Calu3 (cell line): ENCODE results near the gene SERPINA10. TPM values are rescaled to one million over a fixed set of nuclear protein-coding genes. Genes with fewer than 3 reads are reported as not detected.

Source experiments
- BruUV-seq: library from RNA; stranded (reverse); fragments of 400-500 nt; replicated peaks from 2 replicates; lab custom pipeline; 2021; lab: Mats Ljungman, UMichigan
- CTCF ChIA-PET: fragments of 300-600 bp; sonication (Branson Sonifier 250); formaldehyde crosslinking; loops from one replicate; lab custom pipeline; 2022; ENCODE audit warnings: antibody characterized with exemption; lab: Charles Lee
- DNase-seq: peaks from one replicate; pipeline ENCODE4 v3.0.0; 2022
- H3K27ac Mint-ChIP-seq: one replicate; pipeline ENCODE4 v1.8.0; 2022; ENCODE audit warnings: mixed read lengths; ENCODE audit not compliant: unreplicated experiment
- H3K27me3 Mint-ChIP-seq: one replicate; pipeline ENCODE4 v1.8.0; 2022; ENCODE audit warnings: mixed read lengths; ENCODE audit not compliant: unreplicated experiment
- H3K36me3 Mint-ChIP-seq: one replicate; pipeline ENCODE4 v1.8.0; 2022; ENCODE audit warnings: mild to moderate bottlenecking, moderate library complexity, mixed read lengths; ENCODE audit not compliant: insufficient read depth, unreplicated experiment
- H3K4me1 Mint-ChIP-seq: one replicate; pipeline ENCODE4 v1.8.0; 2022; ENCODE audit warnings: mild to moderate bottlenecking, low read depth, mixed read lengths; ENCODE audit not compliant: unreplicated experiment
- H3K4me3 Mint-ChIP-seq: one replicate; pipeline ENCODE4 v1.8.0; 2022; ENCODE audit warnings: mild to moderate bottlenecking, low read depth, moderate library complexity, mixed read lengths; ENCODE audit not compliant: unreplicated experiment
- H3K9me3 Mint-ChIP-seq: one replicate; pipeline ENCODE4 v1.8.0; 2022; ENCODE audit warnings: low read depth, mixed read lengths; ENCODE audit not compliant: unreplicated experiment
- intact Hi-C: fragments of 100-400 bp; cut with micrococcal nuclease; formaldehyde crosslinking; loops from one replicate; pipeline ENCODE4 v1.10.0; 2022; ENCODE audit not compliant: unreplicated experiment
- total RNA-seq: library from RNA; stranded (reverse); gene quantifications from 2 replicates; pipeline ENCODE4 v1.2.3, GENCODE V29; 2022
- TF ChIP-seq, protein P1 (sequence below): fragments of 200-600 bp; IDR thresholded peaks from one replicate; pipeline ENCODE4 v1.8.0; 2022; ENCODE audit warnings: antibody characterized with exemption; ENCODE audit not compliant: unreplicated experiment

The SERPINA10 gene
- total RNA-seq, 1 experiment from 2014 or later = not detected

- DNase-seq = peak; percentile 21
- H3K27me3 Mint-ChIP-seq = no peaks in the 10 kb centered on the region
- intact Hi-C loops = no loop called here
- H3K9me3 Mint-ChIP-seq = no peaks in the 10 kb centered on the region
- CTCF ChIA-PET = no interaction called here
- peaks cover 31% of the 10 kb centered on the region for H3K4me1 Mint-ChIP-seq
- TF ChIP-seq, protein P1, sequence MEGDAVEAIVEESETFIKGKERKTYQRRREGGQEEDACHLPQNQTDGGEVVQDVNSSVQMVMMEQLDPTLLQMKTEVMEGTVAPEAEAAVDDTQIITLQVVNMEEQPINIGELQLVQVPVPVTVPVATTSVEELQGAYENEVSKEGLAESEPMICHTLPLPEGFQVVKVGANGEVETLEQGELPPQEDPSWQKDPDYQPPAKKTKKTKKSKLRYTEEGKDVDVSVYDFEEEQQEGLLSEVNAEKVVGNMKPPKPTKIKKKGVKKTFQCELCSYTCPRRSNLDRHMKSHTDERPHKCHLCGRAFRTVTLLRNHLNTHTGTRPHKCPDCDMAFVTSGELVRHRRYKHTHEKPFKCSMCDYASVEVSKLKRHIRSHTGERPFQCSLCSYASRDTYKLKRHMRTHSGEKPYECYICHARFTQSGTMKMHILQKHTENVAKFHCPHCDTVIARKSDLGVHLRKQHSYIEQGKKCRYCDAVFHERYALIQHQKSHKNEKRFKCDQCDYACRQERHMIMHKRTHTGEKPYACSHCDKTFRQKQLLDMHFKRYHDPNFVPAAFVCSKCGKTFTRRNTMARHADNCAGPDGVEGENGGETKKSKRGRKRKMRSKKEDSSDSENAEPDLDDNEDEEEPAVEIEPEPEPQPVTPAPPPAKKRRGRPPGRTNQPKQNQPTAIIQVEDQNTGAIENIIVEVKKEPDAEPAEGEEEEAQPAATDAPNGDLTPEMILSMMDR = no peak
- H3K27ac Mint-ChIP-seq = no peak overlapping the region
- BruUV-seq = no TSS peak
- no peak overlapping the region for H3K4me3 Mint-ChIP-seq
- no peaks in the 10 kb centered on the region for H3K36me3 Mint-ChIP-seq
Observed at GRCh38 chr14:94320243-94320642, 27.2 kb upstream of the SERPINA10 start.

DNA sequence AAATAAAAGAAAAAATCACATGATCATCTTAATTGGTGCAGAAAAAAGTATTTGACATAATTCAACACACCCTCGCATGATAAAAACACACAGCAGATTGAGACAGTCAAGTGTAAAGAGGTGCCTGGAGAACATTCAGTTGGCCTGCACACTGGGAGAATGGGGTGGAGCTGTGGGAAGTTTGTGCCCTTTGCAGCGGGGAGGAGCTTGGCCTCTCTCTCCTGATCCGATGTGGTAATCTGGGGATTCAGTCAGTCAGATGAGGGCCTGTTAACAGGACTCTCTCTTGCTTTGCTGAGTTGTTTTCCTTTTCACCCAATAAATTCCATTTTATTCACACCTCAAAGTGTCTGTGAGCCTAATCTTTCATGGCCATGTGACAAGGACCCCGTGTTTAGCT is 24.2 kb upstream of the SERPINA10 start:
- CTCF ChIA-PET = no interaction called here
- H3K27ac Mint-ChIP-seq = no peak overlapping the region
- DNase-seq = no peak

DNA sequence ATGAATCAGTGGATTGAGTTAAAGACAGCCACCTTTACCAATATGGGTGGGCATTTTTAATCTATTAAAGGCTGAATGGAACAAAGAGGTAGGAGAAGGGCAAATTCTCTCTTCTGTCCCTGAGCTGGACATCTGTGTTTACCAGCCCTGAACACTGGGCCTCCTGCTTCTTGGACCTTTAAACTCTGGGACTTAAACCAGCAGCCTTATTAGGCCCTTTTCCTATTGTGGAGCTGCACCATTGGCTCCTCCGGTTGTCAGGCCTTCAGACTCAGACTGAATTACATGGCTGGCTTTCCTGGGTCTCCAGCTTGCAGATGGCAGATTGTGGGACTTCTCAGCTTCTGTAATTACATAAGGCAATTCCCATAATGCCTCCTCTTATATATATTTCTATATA is 23.6 kb upstream of the SERPINA10 start:
- CTCF ChIA-PET = no interaction called here
- intact Hi-C loops = no loop called here
- H3K27me3 Mint-ChIP-seq = no peaks in the 10 kb centered on the region
- TF ChIP-seq, protein P1 = no peak
- no peak for DNase-seq
- H3K36me3 Mint-ChIP-seq = no peaks in the 10 kb centered on the region
- H3K9me3 Mint-ChIP-seq = no peaks in the 10 kb centered on the region
- no peak overlapping the region for H3K4me3 Mint-ChIP-seq
- peaks cover 10% of the 10 kb centered on the region for H3K4me1 Mint-ChIP-seq
- H3K27ac Mint-ChIP-seq = no peak overlapping the region
- no TSS peak for BruUV-seq

More for the DNA sequence above, 24.2 kb upstream of the SERPINA10 start:
- intact Hi-C loops = no loop called here
- Mint-ChIP-seq H3K36me3 (no peaks in the 10 kb centered on the region), H3K27me3 (no peaks in the 10 kb centered on the region), H3K4me3 (no peak overlapping the region), H3K4me1 (peaks cover 10% of the 10 kb centered on the region), H3K9me3 (no peaks in the 10 kb centered on the region)
- TF ChIP-seq, protein P1 = no peak
- BruUV-seq = no TSS peak

DNA sequence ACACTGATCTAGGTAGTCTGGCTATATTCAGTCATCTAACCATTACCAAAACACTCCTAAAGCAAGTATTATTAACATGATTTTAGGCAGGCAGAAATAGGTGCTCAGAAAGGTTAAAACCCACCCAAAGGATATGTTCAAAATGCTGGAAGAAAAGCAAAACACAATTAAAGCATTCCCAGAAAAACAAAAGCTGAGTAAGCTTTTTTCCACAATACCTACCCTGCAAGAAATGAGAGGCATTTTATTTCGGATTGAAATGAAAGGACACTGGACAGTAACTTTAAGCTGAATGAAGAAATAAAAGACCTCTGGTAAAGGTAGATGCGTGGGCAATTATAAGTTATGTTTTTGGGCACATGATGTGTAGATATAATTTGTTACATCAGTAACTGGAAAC is 21.8 kb upstream of the SERPINA10 start:
- Mint-ChIP-seq H3K27ac (no peak overlapping the region), H3K36me3 (no peaks in the 10 kb centered on the region), H3K27me3 (no peaks in the 10 kb centered on the region), H3K9me3 (no peaks in the 10 kb centered on the region), H3K4me3 (no peak overlapping the region), H3K4me1 (peaks cover 1% of the 10 kb centered on the region)
- CTCF ChIA-PET = no interaction called here
- DNase-seq = no peak
- TF ChIP-seq, protein P1 = no peak
- BruUV-seq = no TSS peak
- intact Hi-C loops = no loop called here
